ENCODE data around the gene EXOSC5. TPM values are rescaled to one million over a fixed set of nuclear protein-coding genes. Genes with fewer than 3 reads are reported as not detected.
A peak's percentile ranks its signal among the peaks of the same experiment; 100 is the strongest.

The EXOSC5 gene
- total and polyA plus RNA-seq, 2 of the 13 experiments (the other 11 are each of a cell fraction or from before 2014, with no cell fraction given), result 24.1 to 26.5 TPM

GRCh38 chr19:41376241-41376997 lies 20.7 kb downstream of the EXOSC5 start, which contains the start of gene TMEM91 (continued):
- TF ChIP-seq HNF1B (CRISPR knock-in tag; IDR thresholded peaks at IDR 0.05) (no peak), ZFP37 (CRISPR knock-in tag; IDR thresholded peaks at IDR 0.05; ENCODE audit: borderline replicate concordance) (no peak), SP140L (CRISPR knock-in tag; IDR thresholded peaks at IDR 0.05; ENCODE audit: borderline replicate concordance) (no peak), PHF20 (CRISPR knock-in tag; IDR thresholded peaks at IDR 0.05) (0 out of 2 replicates have a peak, but pooled peaks have one; percentile 17), ZNF788 (CRISPR knock-in tag; IDR thresholded peaks at IDR 0.05; ENCODE audit: borderline replicate concordance) (0 out of 2 replicates have a peak, but pooled peaks have one; percentile 58), ZNF768 (CRISPR knock-in tag; IDR thresholded peaks at IDR 0.05) (no peak), MTA1 (CRISPR knock-in tag; IDR thresholded peaks at IDR 0.05; ENCODE audit: borderline replicate concordance) (peak; percentile 15; the same call in 1 of the 2 replicates), AKNA (CRISPR knock-in tag; IDR thresholded peaks at IDR 0.05; ENCODE audit: borderline replicate concordance) (no peak), PRDM4 (CRISPR knock-in tag; IDR thresholded peaks at IDR 0.05; ENCODE audit: borderline replicate concordance) (no peak), ARID2 (CRISPR knock-in tag; IDR thresholded peaks at IDR 0.05; ENCODE audit: borderline replicate concordance) (no peak), NPAS2 (CRISPR knock-in tag; IDR thresholded peaks at IDR 0.05; ENCODE audit: borderline replicate concordance) (peak; percentile 30; the same call in 1 of the 2 replicates), ZNF17 (CRISPR knock-in tag; IDR thresholded peaks at IDR 0.05) (no peak), ZBTB44 (CRISPR knock-in tag; IDR thresholded peaks at IDR 0.05) (no peak), SALL1 (CRISPR knock-in tag; IDR thresholded peaks at IDR 0.05) (peak; percentile 34; the same call in 1 of the 2 replicates), TBL1XR1 (IDR thresholded peaks at IDR 0.05; ENCODE audit: borderline replicate concordance, low read length, partially characterized antibody) (no peak)
